Measurements from ENCODE around the gene ADAMTS12.
"Not testable (repeated sequence)": the region's sequence is repeated elsewhere in the genome, so short reads cannot be mapped to it uniquely, and the experiment has no call there.

ADAMTS12 gene

GRCh38 chr5:33583332-33583731 lies 308.5 kb downstream of the ADAMTS12 start:
- no peak for DNase-seq (ENCODE audit: low read depth)

GRCh38 chr5:33582417-33582816 lies 309.4 kb downstream of the ADAMTS12 start:
- DNase-seq (ENCODE audit: low read depth), result no peak

- DNase-seq (ENCODE audit: low read depth), result no peak
These were observed 312.0 kb downstream of the ADAMTS12 start for GRCh38 chr5:33579789-33580188.

GRCh38 chr5:33579152-33579551 lies 312.6 kb downstream of the ADAMTS12 start:
- DNase-seq (ENCODE audit: low read depth), result no peak

- DNase-seq (ENCODE audit: low read depth), result no peak
These were observed 314.8 kb downstream of the ADAMTS12 start for GRCh38 chr5:33576726-33577590.

GRCh38 chr5:33565324-33565723 lies 326.5 kb downstream of the ADAMTS12 start:
- no peak for DNase-seq (ENCODE audit: low read depth)

GRCh38 chr5:33563983-33564908 lies 327.5 kb downstream of the ADAMTS12 start:
- DNase-seq (ENCODE audit: low read depth), result no peak

- no peak for DNase-seq (ENCODE audit: low read depth)
These were observed 328.3 kb downstream of the ADAMTS12 start for GRCh38 chr5:33563530-33563929.

- DNase-seq (ENCODE audit: low read depth), result peak; percentile 13
These were observed 333.3 kb downstream of the ADAMTS12 start for GRCh38 chr5:33558489-33558888.

- DNase-seq (ENCODE audit: low read depth), result no peak
These were observed 334.2 kb downstream of the ADAMTS12 start for GRCh38 chr5:33557605-33558004.

- no peak for DNase-seq (ENCODE audit: low read depth)
These were observed 335.2 kb downstream of the ADAMTS12 start for GRCh38 chr5:33556330-33557328.

- DNase-seq (ENCODE audit: low read depth), result no peak
These were observed 341.7 kb downstream of the ADAMTS12 start for GRCh38 chr5:33549982-33550567.

- DNase-seq (ENCODE audit: low read depth), result not testable (repeated sequence)
These were observed 352.0 kb downstream of the ADAMTS12 start for GRCh38 chr5:33539790-33540189.

GRCh38 chr5:33539212-33539611 lies 352.6 kb downstream of the ADAMTS12 start:
- no peak for DNase-seq (ENCODE audit: low read depth)

GRCh38 chr5:33538201-33538600 lies 353.6 kb downstream of the ADAMTS12 start:
- no peak for DNase-seq (ENCODE audit: low read depth)

GRCh38 chr5:33537240-33537639 lies 354.6 kb downstream of the ADAMTS12 start:
- no peak for DNase-seq (ENCODE audit: low read depth)

GRCh38 chr5:33536802-33537201 lies 355.0 kb downstream of the ADAMTS12 start:
- DNase-seq (ENCODE audit: low read depth), result no peak

GRCh38 chr5:33531824-33532223 lies 360.0 kb downstream of the ADAMTS12 start:
- DNase-seq (ENCODE audit: low read depth), result no peak

- DNase-seq (ENCODE audit: low read depth), result no peak
These were observed 360.8 kb downstream of the ADAMTS12 start for GRCh38 chr5:33531037-33531298.

GRCh38 chr5:33530183-33531036 lies 361.4 kb downstream of the ADAMTS12 start:
- peak; percentile 10 for DNase-seq (ENCODE audit: low read depth)

GRCh38 chr5:33527696-33528095 lies 364.1 kb downstream of the ADAMTS12 start:
- DNase-seq (ENCODE audit: low read depth), result no peak
